Endothelial cell of umbilical vein (primary cell): ENCODE data around the gene C1QTNF7. TPM values are rescaled to one million over a fixed set of nuclear protein-coding genes. Genes with fewer than 3 reads are reported as not detected.

Experiments
- BruUV-seq: library from RNA; stranded (reverse); fragments of 400-500 nt; replicated peaks from 2 replicates; lab custom pipeline; 2021; lab: Mats Ljungman, UMichigan
- CTCF ChIA-PET: fragments of 300-600, 350-600 bp; sonication (Branson Sonifier 250); formaldehyde crosslinking; loops from one replicate; lab custom pipeline; 2021; ENCODE audit warnings: antibody characterized with exemption, inconsistent platforms; lab: Charles Lee
- POLR2A ChIA-PET: fragments of 300-600, 350-600 bp; sonication (Branson Sonifier 250); formaldehyde crosslinking; loops from one replicate; lab custom pipeline; 2021; ENCODE audit warnings: antibody characterized with exemption, inconsistent platforms; lab: Charles Lee
- DNase-seq: peaks from one replicate; pipeline ENCODE4 v3.0.0-alpha.2; 2011; ENCODE audit warnings: low read depth, low spot score
- FAIRE-seq: peaks from 2 replicates; lab custom pipeline; 2011; peaks lifted over from hg19 to GRCh38; lab: Jason Lieb, UNC
- H2AFZ ChIP-seq: 2 replicates; pipeline ENCODE4 v1.6.0; 2012; ENCODE audit warnings: low read depth, low read length, control low read depth, inconsistent platforms
- H3K27ac ChIP-seq: 2 replicates; pipeline ENCODE4 v1.5.1; 2011; ENCODE audit warnings: low read depth, mild to moderate bottlenecking, control low read depth, low read length, moderate library complexity; ENCODE audit not compliant: insufficient read depth
- H3K27me3 ChIP-seq, 2 experiments: 2 replicates each; pipeline versions ENCODE4 v1.6.0 to v1.6.1; 2011; ENCODE audit warnings: low read length in 2 of 2, mixed read lengths in 1 of 2; ENCODE audit not compliant: control insufficient read depth in 2 of 2, insufficient read depth in 2 of 2
- H3K36me3 ChIP-seq, 2 experiments: 2 replicates in 1 of 2; 3 replicates in 1 of 2; pipeline ENCODE4 v1.5.1; 2011; ENCODE audit warnings: low read length in 2 of 2, mild to moderate bottlenecking in 1 of 2, moderate library complexity in 1 of 2; ENCODE audit not compliant: control insufficient read depth in 2 of 2, insufficient read depth in 2 of 2; ENCODE audit errors: extremely low read depth in 1 of 2
- H3K4me1 ChIP-seq: 3 replicates; pipeline ENCODE4 v1.5.1; 2011; ENCODE audit warnings: mild to moderate bottlenecking, low read length; ENCODE audit not compliant: control insufficient read depth, insufficient read depth; ENCODE audit errors: extremely low read depth
- H3K4me2 ChIP-seq: 2 replicates; pipeline ENCODE4 v1.6.1; 2011; ENCODE audit warnings: low read length, control low read depth, mixed read lengths; ENCODE audit not compliant: insufficient read depth
- H3K4me3 ChIP-seq, 3 experiments: fragments of 200-600 bp in 1 of 3; sonication (generic), shearing (Covaris generic) in 1 of 3; replicated peaks in 1 of 3; 2 replicates each; pipeline ENCODE4 v1.5.1; 2011 to 2016; ENCODE audit warnings: control low read depth in 3 of 3, low read length in 3 of 3, mild to moderate bottlenecking in 2 of 3, inconsistent platforms in 1 of 3, low read depth in 1 of 3, moderate library complexity in 1 of 3; ENCODE audit not compliant: insufficient read depth in 1 of 3
- H3K79me2 ChIP-seq: 2 replicates; pipeline ENCODE4 v1.6.0; 2012; ENCODE audit warnings: low read length, inconsistent platforms; ENCODE audit not compliant: control insufficient read depth, insufficient read depth
- H3K9ac ChIP-seq: replicated peaks from 2 replicates; pipeline ENCODE3; 2011; ENCODE audit warnings: low read length, control low read depth; ENCODE audit not compliant: insufficient read depth; ENCODE audit errors: extremely low read depth
- H3K9me1 ChIP-seq: replicated peaks from 3 replicates; pipeline ENCODE4 v1.6.0; 2011; ENCODE audit warnings: mild to moderate bottlenecking, low read length; ENCODE audit not compliant: control insufficient read depth, insufficient read depth; ENCODE audit errors: extremely low read depth
- H3K9me3 ChIP-seq: replicated peaks from 2 replicates; pipeline ENCODE4 v1.5.1; 2012; ENCODE audit warnings: low read length, inconsistent platforms; ENCODE audit not compliant: control insufficient read depth, insufficient read depth
- H4K20me1 ChIP-seq: replicated peaks from 2 replicates; pipeline ENCODE3; 2011; ENCODE audit warnings: mild to moderate bottlenecking, low read length; ENCODE audit not compliant: control insufficient read depth, insufficient read depth; ENCODE audit errors: extremely low read depth
- CTCF ChIP-seq, 2 donors: IDR thresholded peaks; 1 replicate in 1 of 2; 2 replicates in 1 of 2; pipeline ENCODE4 v1.5.1; 2011; ENCODE audit warnings: low read length in 2 of 2, mild to moderate bottlenecking in 2 of 2, moderate library complexity in 2 of 2, control low read depth in 1 of 2, inconsistent platforms in 1 of 2, low read depth in 1 of 2; ENCODE audit not compliant: insufficient read depth in 1 of 2; ENCODE audit errors: extremely low read depth in 1 of 2
- EZH2 ChIP-seq: IDR thresholded peaks from 2 replicates; pipeline ENCODE4 v1.6.1; 2012; ENCODE audit warnings: borderline replicate concordance, low read depth, mild to moderate bottlenecking, moderate library complexity, low read length, inconsistent platforms; ENCODE audit not compliant: severe bottlenecking
- FOS ChIP-seq: IDR thresholded peaks from 2 replicates; pipeline ENCODE4 v1.6.1; 2011; ENCODE audit warnings: mild to moderate bottlenecking, low read length, moderate library complexity, borderline replicate concordance; ENCODE audit not compliant: insufficient read depth
- GATA2 ChIP-seq: IDR thresholded peaks from 2 replicates; pipeline ENCODE4 v1.7.0; 2011; ENCODE audit warnings: low read depth, mild to moderate bottlenecking, moderate library complexity, mixed read lengths, low read length; ENCODE audit not compliant: insufficient read length, insufficient read depth
- JUN ChIP-seq: IDR thresholded peaks from 2 replicates; pipeline ENCODE4 v1.6.1; 2011; ENCODE audit warnings: borderline replicate concordance, low read depth; ENCODE audit not compliant: insufficient read length, insufficient read depth
- MAX ChIP-seq: IDR thresholded peaks from 2 replicates; pipeline ENCODE4 v1.6.1; 2011; ENCODE audit not compliant: insufficient read depth, insufficient read length
- MYC ChIP-seq: IDR thresholded peaks from one replicate; pipeline ENCODE4 v1.6.1; 2011; ENCODE audit warnings: mild to moderate bottlenecking, low read depth, low read length
- POLR2A ChIP-seq: IDR thresholded peaks from 2 replicates; pipeline ENCODE4 v1.6.1; 2012; ENCODE audit warnings: low read depth, mild to moderate bottlenecking, control low read depth, low read length
- POLR2AphosphoS5 ChIP-seq: IDR thresholded peaks from 2 replicates; pipeline ENCODE4 v1.6.1; 2012; ENCODE audit warnings: low read depth, mild to moderate bottlenecking, control low read depth, low read length, moderate library complexity; ENCODE audit not compliant: insufficient read depth
- dilution Hi-C: fragments of 300-500 bp; cut with MboI; formaldehyde crosslinking; loops from one replicate; pipeline ENCODE4 v1.15.0; 2019; ENCODE audit warnings: low sequenced_read_pairs; ENCODE audit not compliant: extremely low pct_ligation_motif_present
- intact Hi-C: fragments of 100-400 bp; cut with micrococcal nuclease; formaldehyde crosslinking; loops from one replicate; pipeline ENCODE4 v1.10.0; 2022
- polyA plus RNA-seq, 4 experiments: library from polyadenylated mRNA; depleted of rRNA in 3 of 4; stranded (reverse) in 3 of 4; unstranded in 1 of 4; fragments of >200 nt; gene quantifications; 2 replicates each; pipeline versions ENCODE4 v1.2.1 to v1.2.3, GENCODE V29; 2011 to 2012; ENCODE audit warnings: missing spikeins in 1 of 4
- total RNA-seq: library from RNA; stranded (reverse); gene quantifications from 2 replicates; pipeline ENCODE4 v1.2.3, GENCODE V29; 2021

The C1QTNF7 gene
- total and polyA plus RNA-seq, 2 donors (not counting 3 experiments of a cell fraction or from before 2014, with no cell fraction given), result not detected

DNA sequence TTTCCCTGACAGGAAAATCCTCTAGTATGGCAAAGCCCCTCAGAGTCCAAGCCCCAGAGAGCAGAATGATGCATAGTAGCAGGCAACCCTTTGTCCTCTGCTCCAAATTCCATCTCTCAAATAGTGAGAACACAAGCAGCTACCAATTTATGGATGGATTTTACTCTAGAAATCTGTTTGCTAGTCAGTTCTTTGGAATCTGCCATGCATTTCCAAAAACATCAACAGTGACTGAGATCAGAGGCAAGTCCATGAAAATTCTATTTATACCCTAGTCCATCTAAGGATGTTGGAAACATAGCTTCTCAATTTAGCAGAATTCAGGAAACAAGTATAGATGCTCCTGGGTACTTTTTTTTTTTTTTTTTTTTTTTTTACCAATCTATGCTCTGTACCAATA, 31.9 kb downstream of the C1QTNF7 start:
- H3K9ac ChIP-seq, result no peak overlapping the region
- DNase-seq (no peak), FAIRE-seq (no peak)
- POLR2A ChIA-PET, result no interaction called here
- no TSS peak for BruUV-seq
- H2AFZ ChIP-seq, result no peak overlapping the region
- no peaks in the 10 kb centered on the region for H3K9me1 ChIP-seq
- dilution Hi-C loops, result no loop called here
- H3K27ac ChIP-seq, result no peak overlapping the region
- CTCF ChIA-PET, result interaction anchor here (0.7 to 1.3 kb wide), 5 partner anchors 11 to 1677 kb away, joined by 3 to 5 read pairs (median 3); partner anchors contain the start of gene CC2D2A
- H4K20me1 ChIP-seq, result no peaks in the 10 kb centered on the region
- intact Hi-C loops, result loop anchor here (10.0 kb wide), 1 partner anchor 455 kb away; the partner anchor contains the start of gene CPEB2
- H3K9me3 ChIP-seq, result no peaks in the 10 kb centered on the region
- H3K79me2 ChIP-seq, result no peaks in the 10 kb centered on the region
- H3K36me3 ChIP-seq, result no peaks in the 10 kb centered on the region
- peaks cover 3 to 23% of the 10 kb centered on the region in 2 experiments for H3K27me3 ChIP-seq
- no peaks in the 10 kb centered on the region for H3K4me1 ChIP-seq
- no peak overlapping the region for H3K4me3 ChIP-seq
- no peak overlapping the region for H3K4me2 ChIP-seq
- TF ChIP-seq CTCF (IDR thresholded peaks at IDR 0.05; ENCODE audit: extremely low read depth in 1 of 2, insufficient read depth in 1 of 2, low read depth in 1 of 2, low read length in 2 of 2) (no peak), GATA2 (no peak), POLR2AphosphoS5 (no peak), EZH2 (no peak)

- POLR2A ChIA-PET, result no interaction called here
- TF ChIP-seq JUN (no peak), MAX (no peak), POLR2A (no peak), GATA2 (no peak), EZH2 (no peak), MYC (no peak), POLR2AphosphoS5 (no peak), FOS (no peak), CTCF (IDR thresholded peaks at IDR 0.05; ENCODE audit: extremely low read depth in 1 of 2, insufficient read depth in 1 of 2, low read depth in 1 of 2, low read length in 2 of 2) (no peak)
These were observed 38.8 kb downstream of the C1QTNF7 start for GRCh38 chr4:15466596-15466995.

More at GRCh38 chr4:15466596-15466995, 38.8 kb downstream of the C1QTNF7 start:
- Histone ChIP-seq H3K4me3 (no peak overlapping the region), H3K79me2 (no peaks in the 10 kb centered on the region), H3K36me3 (no peaks in the 10 kb centered on the region), H3K4me1 (peaks cover 3% of the 10 kb centered on the region), H3K9me3 (no peaks in the 10 kb centered on the region), H3K27ac (no peak overlapping the region), H2AFZ (no peak overlapping the region), H3K4me2 (no peak overlapping the region), H4K20me1 (no peaks in the 10 kb centered on the region), H3K9ac (no peak overlapping the region), H3K9me1 (no peaks in the 10 kb centered on the region), H3K27me3 (peaks cover 2 to 15% of the 10 kb centered on the region in 2 experiments)
- intact Hi-C loops, result no loop called here
- dilution Hi-C loops, result no loop called here
- no TSS peak for BruUV-seq
- DNase-seq (no peak), FAIRE-seq (no peak)
- CTCF ChIA-PET, result interaction anchor here (2.5 kb wide), 1 partner anchor 9 kb away, joined by 10 read pairs; no protein-coding TSS in a partner anchor
